ENCODE measurements around the gene PARD3B. TPM values are rescaled to one million over a fixed set of nuclear protein-coding genes. Genes with fewer than 3 reads are reported as not detected.

Gene PARD3B
- total and polyA plus RNA-seq, 12 donors = 0.46 to 12.4 (median 8.3) TPM

DNA sequence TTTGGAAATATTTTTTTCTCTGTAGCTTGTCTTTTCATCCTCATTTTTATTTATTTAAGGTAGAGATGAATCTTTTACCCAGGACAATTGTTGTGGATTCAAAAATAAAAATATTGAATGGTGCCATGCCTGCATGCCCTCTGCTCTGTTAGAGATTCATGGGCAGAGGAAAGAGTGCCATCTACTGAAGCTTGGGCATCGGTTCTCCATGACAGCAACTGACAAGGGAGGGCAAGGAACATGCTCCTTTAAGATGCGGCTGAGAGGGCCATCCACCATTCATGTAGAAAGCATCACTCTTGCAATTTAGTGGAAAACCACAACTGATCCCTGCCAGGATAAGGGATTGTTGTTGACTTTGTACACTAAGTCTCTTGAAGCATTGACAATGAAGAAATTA is 79.9 kb downstream of the PARD3B start:
- Histone ChIP-seq H3K4me3 (no peak overlapping the region), H3K36me3 (no peaks in the 10 kb centered on the region), H3K9me3 (no peaks in the 10 kb centered on the region), H3K27me3 (no peaks in the 10 kb centered on the region), H3K27ac (no peak overlapping the region), H3K4me1 (peaks cover 0 to 6% (median 0%) of the 10 kb centered on the region in 9 donors)
- 82 to 85% methylated on average over 2 of the region's 2 CpGs for WGBS, 2 donors
- intact Hi-C loops (cut with DNase I) = loop anchor here in 1 of 10 donors (10.0 kb wide), 1 partner anchor 300 kb away; no protein-coding TSS in a partner anchor
- TF ChIP-seq, protein P1, sequence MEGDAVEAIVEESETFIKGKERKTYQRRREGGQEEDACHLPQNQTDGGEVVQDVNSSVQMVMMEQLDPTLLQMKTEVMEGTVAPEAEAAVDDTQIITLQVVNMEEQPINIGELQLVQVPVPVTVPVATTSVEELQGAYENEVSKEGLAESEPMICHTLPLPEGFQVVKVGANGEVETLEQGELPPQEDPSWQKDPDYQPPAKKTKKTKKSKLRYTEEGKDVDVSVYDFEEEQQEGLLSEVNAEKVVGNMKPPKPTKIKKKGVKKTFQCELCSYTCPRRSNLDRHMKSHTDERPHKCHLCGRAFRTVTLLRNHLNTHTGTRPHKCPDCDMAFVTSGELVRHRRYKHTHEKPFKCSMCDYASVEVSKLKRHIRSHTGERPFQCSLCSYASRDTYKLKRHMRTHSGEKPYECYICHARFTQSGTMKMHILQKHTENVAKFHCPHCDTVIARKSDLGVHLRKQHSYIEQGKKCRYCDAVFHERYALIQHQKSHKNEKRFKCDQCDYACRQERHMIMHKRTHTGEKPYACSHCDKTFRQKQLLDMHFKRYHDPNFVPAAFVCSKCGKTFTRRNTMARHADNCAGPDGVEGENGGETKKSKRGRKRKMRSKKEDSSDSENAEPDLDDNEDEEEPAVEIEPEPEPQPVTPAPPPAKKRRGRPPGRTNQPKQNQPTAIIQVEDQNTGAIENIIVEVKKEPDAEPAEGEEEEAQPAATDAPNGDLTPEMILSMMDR (IDR thresholded peaks at IDR 0.05) = peak in 6 of 9 donors; percentile 13 to 43 (median 20)
- no peak for ATAC-seq
- DNase-seq = no peak

DNA sequence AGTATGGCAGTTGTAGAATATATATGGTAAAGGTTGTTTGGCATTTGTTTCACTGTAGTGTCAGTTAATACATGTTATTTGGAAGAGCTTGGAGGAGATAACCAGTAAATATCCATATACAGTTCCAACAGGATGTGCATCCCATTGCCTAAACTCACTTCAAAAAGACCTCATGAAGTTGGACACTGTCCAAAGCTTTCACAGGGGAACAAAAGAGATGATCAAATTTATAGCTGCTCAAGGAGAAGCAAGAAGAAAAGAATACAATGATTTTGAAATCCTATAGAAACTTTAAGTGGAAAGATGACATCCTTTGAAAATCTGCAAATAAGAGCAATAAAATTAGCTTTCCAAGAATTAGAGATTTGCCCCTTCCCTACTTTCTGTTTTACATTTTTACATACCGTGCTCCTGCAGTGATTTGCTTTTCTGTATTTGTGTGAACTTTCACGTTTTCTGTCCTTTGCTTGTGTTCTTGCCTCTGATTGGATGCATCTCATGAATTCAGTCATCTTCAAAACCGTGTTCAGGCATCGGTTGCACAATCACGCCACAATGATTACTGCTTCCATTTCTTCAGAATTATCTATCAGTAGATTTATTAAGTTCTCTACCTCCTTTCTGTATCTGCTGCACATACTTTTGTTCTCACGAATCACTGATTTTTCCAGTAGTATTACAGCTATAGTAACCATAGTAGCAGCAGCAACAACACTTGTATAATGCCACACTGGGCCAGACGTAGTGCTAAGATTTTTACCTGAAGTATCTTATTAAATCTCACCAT is 83.8 kb downstream of the PARD3B start:
- Histone ChIP-seq H3K4me3 (no peak overlapping the region), H3K27me3 (no peaks in the 10 kb centered on the region), H3K4me1 (peaks cover 0 to 6% (median 0%) of the 10 kb centered on the region in 9 donors), H3K36me3 (no peaks in the 10 kb centered on the region), H3K27ac (no peak overlapping the region), H3K9me3 (peaks cover 0 to 8% (median 0%) of the 10 kb centered on the region in 11 donors)
- WGBS, 2 donors = 83% methylated on average over 7 of the region's 7 CpGs
- ATAC-seq = no peak
- intact Hi-C loops (cut with DNase I) = loop anchor here in 1 of 10 donors (10.0 kb wide), 1 partner anchor 304 kb away; no protein-coding TSS in a partner anchor
- TF ChIP-seq, protein P1 (IDR thresholded peaks at IDR 0.05) = no peak
- DNase-seq = no peak

DNA sequence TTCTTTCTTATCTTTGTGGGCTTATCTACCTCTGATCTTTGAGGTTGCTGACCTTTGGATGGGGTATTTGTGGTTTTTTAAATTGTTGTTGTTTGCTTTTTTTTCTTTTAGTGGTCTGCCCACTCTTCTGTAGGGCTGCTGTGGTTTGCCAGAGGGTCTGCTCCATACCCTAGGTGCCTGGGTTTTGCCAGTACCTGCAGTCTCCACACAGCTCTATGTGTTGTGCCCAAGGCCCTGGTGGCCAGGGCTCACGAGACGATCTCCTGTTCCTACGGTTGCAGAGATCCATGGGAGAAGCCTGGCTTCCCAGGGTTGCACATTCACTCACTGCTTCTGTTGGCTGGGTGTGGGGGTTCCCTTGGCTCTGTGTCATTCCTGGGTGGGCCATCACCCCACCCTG is 87.1 kb downstream of the PARD3B start:
- 93 to 96% methylated on average over 3 of the region's 3 CpGs for WGBS, 2 donors
- TF ChIP-seq, protein P1 (IDR thresholded peaks at IDR 0.05) = no peak
- Histone ChIP-seq H3K4me3 (no peak overlapping the region), H3K36me3 (no peaks in the 10 kb centered on the region), H3K9me3 (peaks cover 0 to 8% (median 0%) of the 10 kb centered on the region in 11 donors), H3K27ac (no peak overlapping the region), H3K4me1 (peaks cover 0 to 6% (median 0%) of the 10 kb centered on the region in 9 donors), H3K27me3 (no peaks in the 10 kb centered on the region)
- no peak for DNase-seq
- ATAC-seq = no peak
- intact Hi-C loops (cut with DNase I) = no loop called here

DNA sequence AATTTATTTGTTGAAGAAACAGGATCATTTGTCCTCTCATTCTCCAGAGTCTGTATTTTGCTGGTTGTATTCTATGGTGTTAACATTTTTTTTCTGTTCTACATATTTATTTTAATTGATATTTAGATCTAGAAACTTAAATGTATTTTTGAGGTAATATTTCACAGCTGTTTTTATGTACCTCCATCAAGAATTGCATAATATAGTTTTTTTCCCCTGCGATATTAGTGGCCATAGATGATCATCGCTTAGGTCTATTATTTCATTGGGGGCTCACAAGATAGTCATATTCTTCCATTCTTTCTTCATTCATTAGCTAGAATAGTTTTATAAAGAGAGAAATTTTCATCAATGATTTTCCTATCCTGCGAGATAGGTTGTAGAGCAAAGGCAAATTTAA is 89.3 kb downstream of the PARD3B start:
- Histone ChIP-seq H3K4me3 (no peak overlapping the region), H3K27me3 (no peaks in the 10 kb centered on the region), H3K36me3 (no peaks in the 10 kb centered on the region), H3K27ac (no peak overlapping the region), H3K9me3 (peaks cover 0 to 8% (median 0%) of the 10 kb centered on the region in 11 donors), H3K4me1 (no peaks in the 10 kb centered on the region)
- intact Hi-C loops (cut with DNase I) = no loop called here
- no peak for ATAC-seq
- TF ChIP-seq, protein P1 (IDR thresholded peaks at IDR 0.05) = no peak
- 96 to 100% methylated on average over 3 of the region's 3 CpGs for WGBS, 2 donors
- no peak for DNase-seq

All from heart right ventricle (tissue), 16 donors.